ENCODE results near the gene TSKS.

GRCh38 chr19:49718511-49718910, 44.6 kb downstream of the TSKS start:
- TF ChIP-seq POLR2A (IDR thresholded peaks at IDR 0.05) = no peak
- no peak for TF ChIP-seq CTCF (IDR thresholded peaks at IDR 0.05)

All from testis (tissue), 2 donors.